ENCODE results near the gene ZFPM1. TPM values are rescaled to one million over a fixed set of nuclear protein-coding genes. Genes with fewer than 3 reads are reported as not detected.
"Not testable (repeated sequence)": the region's sequence is repeated elsewhere in the genome, so short reads cannot be mapped to it uniquely, and the experiment has no call there.

Gene ZFPM1
- total RNA-seq, 1 donor from 2014 or later = 1.2 TPM

- no peak for DNase-seq
These were observed 62.3 kb downstream of the ZFPM1 start for GRCh38 chr16:88515371-88515770.

GRCh38 chr16:88515925-88516594, 63.0 kb downstream of the ZFPM1 start:
- DNase-seq = no peak

GRCh38 chr16:88516601-88517061, 63.6 kb downstream of the ZFPM1 start:
- no peak for DNase-seq

- DNase-seq = not testable (repeated sequence)
These were observed 64.2 kb downstream of the ZFPM1 start for GRCh38 chr16:88517208-88517774.

GRCh38 chr16:88518411-88519111, 65.5 kb downstream of the ZFPM1 start:
- DNase-seq = not testable (repeated sequence)

GRCh38 chr16:88519240-88519639, 66.2 kb downstream of the ZFPM1 start:
- no peak for DNase-seq

GRCh38 chr16:88519938-88520653, 67.0 kb downstream of the ZFPM1 start:
- no peak for DNase-seq

- no peak for DNase-seq
These were observed 68.6 kb downstream of the ZFPM1 start for GRCh38 chr16:88521674-88522073.

GRCh38 chr16:88522276-88522949, 69.3 kb downstream of the ZFPM1 start:
- no peak for DNase-seq

- DNase-seq = no peak
These were observed 70.5 kb downstream of the ZFPM1 start for GRCh38 chr16:88523309-88524161.

GRCh38 chr16:88524274-88524972, 71.3 kb downstream of the ZFPM1 start:
- DNase-seq = no peak

- no peak for DNase-seq
These were observed 72.0 kb downstream of the ZFPM1 start for GRCh38 chr16:88524973-88525662.

GRCh38 chr16:88525663-88525990, 72.5 kb downstream of the ZFPM1 start:
- no peak for DNase-seq

GRCh38 chr16:88526008-88526905, 73.2 kb downstream of the ZFPM1 start:
- DNase-seq = no peak

GRCh38 chr16:88526906-88527185, 73.8 kb downstream of the ZFPM1 start:
- DNase-seq = no peak

- no peak for DNase-seq
These were observed 74.3 kb downstream of the ZFPM1 start for GRCh38 chr16:88527186-88527936.

- DNase-seq = no peak
These were observed 75.1 kb downstream of the ZFPM1 start for GRCh38 chr16:88527937-88528743.

GRCh38 chr16:88528902-88529318, 75.8 kb downstream of the ZFPM1 start:
- no peak for DNase-seq
